Esophagus squamous epithelium (tissue), 4 donors: ENCODE results near the gene ECI1.

Source experiments
- POLR2A ChIP-seq, 4 donors: fragments of 450-650 bp; IDR thresholded peaks; one replicate each; pipeline ENCODE4 v1.6.1; 2017; ENCODE audit warnings: antibody characterized with exemption in 4 of 4, mild to moderate bottlenecking in 4 of 4, moderate library complexity in 3 of 4
- TF ChIP-seq, protein P1 (sequence below), 6 experiments: fragments of 450-650 bp in 4 of 6; fragments of 200-600 bp in 2 of 6; sonication (generic) in 2 of 6; IDR thresholded peaks; one replicate each; pipeline ENCODE4 v1.5.1; 2016 to 2019; ENCODE audit warnings: antibody characterized with exemption in 6 of 6, mild to moderate bottlenecking in 4 of 6, moderate library complexity in 4 of 6

DNA sequence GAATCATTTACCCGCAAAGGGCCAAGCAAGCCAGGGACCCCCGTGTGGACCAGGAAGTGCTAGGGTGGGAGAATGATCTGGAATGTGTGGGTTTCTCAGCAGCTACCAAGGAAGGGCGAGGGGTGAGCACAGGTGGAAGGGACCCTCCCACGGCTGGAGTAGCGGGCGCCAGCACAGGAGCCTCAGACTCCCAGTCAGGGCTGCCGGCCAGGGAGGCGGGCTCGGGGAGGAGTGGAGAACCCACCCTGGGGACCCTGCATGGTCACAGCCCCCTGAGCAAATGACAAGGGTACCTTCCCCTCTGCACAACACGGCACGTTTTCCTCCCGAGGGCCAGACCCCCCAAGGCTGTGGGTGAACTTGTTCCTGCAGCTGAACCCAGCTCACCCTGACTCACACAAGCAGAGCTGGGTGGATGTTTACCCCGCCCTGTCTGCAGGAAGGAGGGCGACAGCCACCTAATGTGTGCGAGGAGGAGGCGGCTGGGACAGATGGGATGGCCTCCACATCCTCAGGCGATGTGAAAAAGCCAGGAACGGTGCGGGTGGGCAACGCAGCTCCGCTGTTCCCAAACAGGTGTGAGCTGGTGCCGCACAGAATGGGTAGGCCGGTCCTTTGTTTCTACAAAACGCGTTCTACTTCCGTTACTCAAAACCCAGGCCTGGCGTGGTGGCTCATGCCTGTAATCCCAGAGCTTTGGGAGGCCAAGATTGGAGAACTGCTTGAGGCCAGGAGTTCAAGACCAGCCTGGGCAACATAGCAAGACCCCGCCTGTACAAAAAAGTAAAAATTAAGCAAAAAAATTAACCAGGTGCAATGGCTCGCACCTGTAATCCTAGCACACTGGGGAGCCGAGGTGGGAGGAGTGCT, 6.2 kb downstream of the ECI1 start:
- TF ChIP-seq, protein P1, sequence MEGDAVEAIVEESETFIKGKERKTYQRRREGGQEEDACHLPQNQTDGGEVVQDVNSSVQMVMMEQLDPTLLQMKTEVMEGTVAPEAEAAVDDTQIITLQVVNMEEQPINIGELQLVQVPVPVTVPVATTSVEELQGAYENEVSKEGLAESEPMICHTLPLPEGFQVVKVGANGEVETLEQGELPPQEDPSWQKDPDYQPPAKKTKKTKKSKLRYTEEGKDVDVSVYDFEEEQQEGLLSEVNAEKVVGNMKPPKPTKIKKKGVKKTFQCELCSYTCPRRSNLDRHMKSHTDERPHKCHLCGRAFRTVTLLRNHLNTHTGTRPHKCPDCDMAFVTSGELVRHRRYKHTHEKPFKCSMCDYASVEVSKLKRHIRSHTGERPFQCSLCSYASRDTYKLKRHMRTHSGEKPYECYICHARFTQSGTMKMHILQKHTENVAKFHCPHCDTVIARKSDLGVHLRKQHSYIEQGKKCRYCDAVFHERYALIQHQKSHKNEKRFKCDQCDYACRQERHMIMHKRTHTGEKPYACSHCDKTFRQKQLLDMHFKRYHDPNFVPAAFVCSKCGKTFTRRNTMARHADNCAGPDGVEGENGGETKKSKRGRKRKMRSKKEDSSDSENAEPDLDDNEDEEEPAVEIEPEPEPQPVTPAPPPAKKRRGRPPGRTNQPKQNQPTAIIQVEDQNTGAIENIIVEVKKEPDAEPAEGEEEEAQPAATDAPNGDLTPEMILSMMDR (IDR thresholded peaks at IDR 0.05): no peak
- TF ChIP-seq POLR2A (IDR thresholded peaks at IDR 0.05): no peak
